NAMALWA (cell line): ENCODE data around the gene MRTFA.
A peak's percentile ranks its signal among the peaks of the same experiment; 100 is the strongest.

Source experiments
- DNase-seq: peaks from one replicate; pipeline ENCODE4 v3.0.0-alpha.2; 2015; ENCODE audit warnings: low spot score

Gene MRTFA

DNA sequence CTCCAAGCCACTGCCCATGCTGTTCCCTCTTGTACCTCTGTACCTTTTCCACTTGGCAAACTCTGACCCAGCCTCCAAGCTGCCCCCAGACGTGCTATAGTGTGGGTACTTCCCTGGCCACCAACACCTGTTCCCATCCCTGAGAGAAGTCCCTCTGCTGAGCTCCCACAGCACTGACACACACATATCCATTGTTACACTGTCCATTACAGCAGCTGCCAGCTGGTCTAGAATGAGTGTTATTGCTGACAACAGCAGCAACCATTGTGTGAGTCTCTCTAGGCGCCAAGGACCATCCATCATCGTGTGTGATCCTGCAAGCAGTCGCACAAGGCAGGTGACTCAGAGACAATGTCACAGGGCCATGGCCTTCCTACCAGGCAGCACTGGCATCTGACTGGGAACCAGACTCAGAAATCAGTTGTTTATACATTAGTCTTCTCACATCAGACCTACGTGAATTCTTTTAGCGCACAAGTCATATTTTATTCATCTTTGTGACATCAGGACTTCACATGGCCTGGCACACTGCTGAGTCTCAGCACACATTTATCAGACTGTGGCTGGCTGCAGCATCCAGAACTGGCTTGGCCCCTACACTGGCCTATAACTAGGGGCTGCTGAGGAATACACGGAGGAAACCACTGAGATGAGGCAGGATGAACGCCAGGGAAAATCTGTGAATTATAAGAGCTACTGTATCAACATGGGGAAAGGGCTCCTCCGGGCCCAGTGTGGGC, 209.8 kb downstream of the MRTFA start:
- DNase-seq = no peak

DNA sequence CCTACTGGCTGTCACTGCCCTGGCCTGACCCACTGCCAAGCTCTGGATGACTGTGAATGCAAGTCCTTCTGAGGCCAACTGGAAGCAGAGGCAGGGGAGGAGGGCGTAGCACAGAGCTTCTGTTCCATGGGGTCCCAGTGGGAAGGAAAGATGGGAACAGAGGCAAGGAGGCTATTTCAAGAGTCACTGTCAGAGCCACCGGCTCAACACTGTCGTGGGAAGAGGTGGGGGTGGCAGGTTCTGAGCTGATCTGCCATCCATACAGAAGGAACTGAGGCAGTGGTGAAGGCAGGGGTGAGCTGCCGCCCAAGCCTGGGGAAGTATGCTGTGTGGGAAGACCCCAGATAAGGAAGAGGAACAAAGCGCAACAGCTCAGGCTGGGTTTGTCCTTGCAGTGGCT, 211.4 kb downstream of the MRTFA start:
- no peak for DNase-seq

DNA sequence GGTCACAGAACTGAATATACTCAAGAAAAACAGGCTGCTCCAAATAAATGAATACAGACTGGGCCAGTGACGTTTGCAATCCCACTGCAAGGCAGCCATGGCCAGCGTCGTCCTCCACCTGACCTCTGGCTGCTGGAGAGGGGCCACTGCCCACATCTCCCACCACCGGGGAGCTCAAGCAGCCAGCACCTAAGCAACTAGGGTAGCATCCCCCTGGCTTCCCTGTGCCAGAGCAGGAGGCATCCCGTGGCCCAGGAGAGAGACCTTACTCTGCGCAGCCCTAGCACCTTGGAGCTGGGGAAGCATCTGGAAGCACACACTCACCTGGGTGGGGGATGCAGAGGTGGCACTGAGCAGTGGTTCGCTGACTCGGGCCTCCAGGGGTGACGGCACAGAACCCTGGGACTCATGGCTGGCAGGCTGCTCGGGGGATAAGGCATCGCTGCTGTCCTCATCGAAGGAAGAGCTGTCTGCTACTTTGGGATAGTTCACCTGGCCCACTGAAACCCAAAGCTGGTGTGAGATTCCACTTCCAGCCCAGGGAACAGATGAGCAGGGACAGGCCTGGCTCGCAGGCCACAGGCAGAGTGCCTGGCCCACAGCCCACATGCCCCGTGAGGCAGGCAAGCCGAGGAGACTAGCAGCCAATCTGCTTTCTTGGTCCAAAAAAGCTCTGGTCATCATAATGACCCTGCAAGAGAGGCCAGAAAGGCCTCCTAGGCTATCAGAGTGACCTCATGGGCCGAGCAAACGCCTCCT, 212.5 kb downstream of the MRTFA start:
- DNase-seq = no peak

DNA sequence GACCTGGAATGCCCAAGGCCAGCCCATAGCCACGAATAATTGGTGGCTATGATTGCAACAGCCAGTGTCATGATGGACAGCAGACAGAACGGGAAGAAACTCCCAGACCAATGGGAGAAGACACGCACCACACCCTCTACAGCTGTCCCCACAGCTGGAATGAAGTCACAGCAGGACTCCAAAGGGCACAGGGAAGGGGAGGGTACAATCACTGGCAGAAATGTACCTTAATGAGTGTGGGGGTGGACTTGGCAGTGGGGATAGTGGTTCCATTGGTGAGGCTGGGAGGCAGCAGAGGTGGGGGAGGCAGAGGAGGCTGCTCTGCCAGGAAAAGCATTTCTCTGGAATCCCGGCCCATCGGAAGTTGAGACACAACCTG, 213.2 kb downstream of the MRTFA start:
- no peak for DNase-seq

DNA sequence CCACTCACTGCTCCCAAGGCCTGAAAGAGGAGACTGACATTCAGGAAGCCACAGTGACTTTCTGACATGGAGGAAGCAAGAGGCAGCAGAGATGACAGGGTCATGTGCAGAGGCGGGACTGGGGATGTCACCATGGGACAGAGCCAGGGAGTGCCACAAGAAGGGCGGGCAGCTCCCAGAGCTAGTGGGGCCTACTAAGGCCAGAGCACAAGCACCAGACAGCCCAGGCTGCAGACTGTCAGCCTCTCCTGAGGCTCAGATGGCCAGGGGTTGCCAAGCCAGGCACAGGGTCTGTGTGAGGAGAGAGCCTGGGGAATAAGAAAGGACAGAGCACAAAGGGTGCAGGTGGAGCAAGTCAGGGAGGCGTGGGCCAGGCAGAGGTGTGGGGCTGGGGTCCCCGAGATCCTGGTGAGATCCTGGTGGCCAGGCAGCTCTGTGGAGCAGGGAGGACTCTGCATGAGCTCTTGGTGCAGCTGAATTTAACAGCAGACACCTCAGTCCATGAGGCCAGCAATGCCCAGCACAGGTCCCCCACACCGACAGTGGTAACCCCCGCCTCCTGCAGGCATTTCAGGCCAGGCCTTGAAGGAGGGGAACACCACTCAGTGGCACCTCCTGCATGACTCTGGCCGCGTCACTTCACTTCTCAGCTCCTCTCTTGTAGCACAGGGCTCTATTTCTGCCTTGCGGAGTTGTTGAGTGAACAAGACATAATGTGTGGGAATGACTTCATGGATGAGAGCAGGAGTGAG, 213.8 kb downstream of the MRTFA start:
- no peak for DNase-seq

DNA sequence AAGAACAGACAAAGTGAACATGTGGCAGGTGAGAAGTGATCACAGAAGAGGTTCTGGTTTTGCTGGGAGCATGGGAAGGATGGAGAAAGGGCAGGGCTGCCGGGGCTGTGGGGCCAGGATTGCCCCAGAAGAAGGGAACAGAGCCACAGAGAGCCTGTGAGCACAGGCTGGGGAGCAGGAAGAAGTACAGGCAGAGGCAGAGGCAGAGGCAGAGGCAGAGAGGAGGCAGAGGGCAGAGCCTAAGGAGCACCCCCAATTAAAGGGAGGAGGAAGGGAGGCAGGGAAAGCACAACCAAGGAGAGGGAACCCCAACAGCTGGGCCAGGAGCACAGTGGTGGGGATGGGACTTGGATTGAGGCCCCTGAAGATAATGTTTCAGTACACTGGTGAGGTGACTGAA, 214.6 kb downstream of the MRTFA start:
- no peak for DNase-seq

DNA sequence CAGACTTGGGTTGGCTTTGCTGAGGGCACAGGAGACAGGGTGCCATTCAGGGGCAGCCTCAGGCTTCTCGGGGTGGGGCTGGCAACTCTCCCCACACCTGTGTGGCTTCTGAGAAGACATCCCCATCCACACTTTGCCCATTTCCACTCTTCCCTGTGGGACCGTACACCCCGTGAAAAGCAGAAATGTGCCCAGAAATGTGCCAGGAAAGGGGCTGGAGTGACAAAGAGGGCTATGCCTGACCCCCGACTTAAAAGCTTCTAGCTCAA, 215.5 kb downstream of the MRTFA start:
- DNase-seq = no peak

DNA sequence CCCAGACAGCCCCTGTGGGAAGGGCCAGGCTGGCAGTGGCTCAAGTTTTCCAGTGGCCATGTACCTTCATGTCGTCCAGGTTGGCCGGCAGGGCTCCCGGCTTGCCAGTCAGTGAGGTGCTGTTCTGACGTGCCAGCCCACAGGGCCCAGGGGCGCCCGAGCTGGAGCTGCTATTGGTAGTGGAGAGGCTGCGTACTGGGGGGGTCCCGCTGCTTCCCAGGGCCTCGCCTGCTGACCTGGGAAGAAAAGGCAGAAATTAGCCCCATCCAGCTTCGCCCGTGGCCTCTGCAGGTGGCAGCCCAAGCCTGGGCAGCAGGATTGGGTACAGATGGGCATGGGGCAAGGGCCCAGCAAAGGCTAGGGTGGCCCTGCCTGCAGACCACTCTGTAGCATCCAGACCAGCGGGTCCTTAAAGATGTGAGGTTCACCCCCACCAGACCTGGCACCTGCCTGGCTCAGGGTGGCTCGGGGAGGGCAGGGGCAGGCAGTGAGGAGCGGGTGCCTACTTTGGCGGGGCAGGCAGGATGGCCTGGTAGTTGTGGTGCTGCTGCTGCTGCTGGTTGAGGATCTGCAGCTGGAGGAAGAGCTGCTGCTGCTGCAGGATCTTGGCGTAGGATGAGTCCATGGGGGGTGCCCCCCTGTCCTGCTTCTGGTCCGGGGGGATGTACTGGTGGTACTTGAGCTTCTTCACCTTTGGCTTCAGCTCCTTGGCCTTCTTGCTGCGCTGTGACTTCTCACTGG, 216.0 kb downstream of the MRTFA start:
- DNase-seq = no peak

DNA sequence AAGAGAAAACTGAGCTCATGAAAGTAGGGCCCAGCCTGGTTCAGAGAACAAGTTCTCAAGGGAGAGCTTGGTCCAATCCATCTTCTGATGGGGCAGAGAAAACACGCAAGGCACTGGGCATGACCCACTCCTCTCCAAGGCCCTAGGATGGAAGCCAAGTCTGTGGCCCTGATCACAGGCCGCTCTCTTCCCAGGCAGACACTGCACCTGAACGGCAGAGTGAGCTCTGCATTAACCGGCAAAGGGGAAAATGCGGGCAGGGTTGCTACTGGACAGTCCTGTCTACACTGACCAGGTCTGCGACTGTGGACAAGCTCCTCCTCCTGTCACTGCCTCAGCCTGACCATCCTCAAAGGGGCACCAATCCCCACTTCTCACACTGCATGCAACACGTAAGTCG, 216.8 kb downstream of the MRTFA start:
- DNase-seq = no peak

DNA sequence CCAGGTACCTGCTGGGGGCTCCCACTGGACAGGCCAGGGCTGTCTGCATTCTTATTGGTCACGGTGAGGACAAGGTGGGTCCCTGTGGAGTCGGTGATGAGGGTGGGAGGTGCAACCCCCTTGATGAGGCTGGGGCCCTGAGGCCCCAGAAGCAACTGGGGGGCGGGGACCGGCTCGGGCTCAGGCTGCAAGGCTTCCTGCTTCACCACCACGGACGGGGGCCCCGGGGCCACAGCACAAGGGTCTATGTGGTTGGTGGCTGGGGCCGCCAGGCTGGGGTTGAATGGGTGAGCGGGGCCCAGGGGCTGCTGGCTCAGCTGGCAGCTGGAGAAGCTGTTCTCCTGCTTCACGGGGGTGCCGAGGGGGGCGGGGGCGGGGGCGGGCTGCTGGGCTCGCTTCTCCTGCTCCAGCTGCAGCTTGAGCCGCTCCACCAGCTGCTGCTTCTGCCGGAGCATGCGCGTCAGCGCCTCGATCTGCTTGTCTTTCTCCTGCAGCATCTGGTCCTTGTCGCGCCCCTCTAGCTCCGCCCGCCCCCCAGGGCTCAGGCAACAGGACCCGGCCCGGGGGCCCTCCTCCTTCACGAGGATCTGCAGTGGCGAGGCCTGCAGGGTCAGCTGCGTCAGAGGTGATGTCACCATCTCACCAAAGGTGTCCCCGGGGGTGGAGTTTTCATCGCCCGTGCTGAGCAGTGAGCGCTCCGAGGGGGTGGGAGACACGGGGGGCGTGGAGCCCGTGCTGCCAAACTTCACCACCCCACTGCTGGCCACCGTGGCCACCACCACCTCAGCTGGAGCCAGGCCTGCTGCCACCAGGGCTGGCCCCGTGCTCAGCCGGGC, 217.9 kb downstream of the MRTFA start:
- peak; percentile 91 for DNase-seq

DNA sequence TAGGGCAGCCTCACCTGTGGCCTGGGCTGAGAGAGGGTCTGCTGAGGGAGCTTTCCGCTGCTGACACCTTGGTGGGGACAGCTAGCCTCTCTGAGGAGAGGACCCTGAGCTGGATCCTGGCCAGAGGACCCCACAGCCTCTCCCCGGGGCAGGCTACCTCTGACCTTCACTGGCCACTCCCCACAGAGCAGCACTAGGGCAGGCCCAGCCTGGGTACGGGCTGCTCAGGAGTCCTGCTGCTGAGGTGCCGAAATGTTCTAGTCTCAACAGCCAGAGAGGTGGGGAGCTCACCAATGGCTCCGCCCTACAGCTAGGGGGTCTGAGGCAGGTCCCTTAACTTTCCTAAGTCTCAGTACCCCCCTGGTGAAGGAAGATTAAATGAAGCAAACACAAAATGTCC, 218.6 kb downstream of the MRTFA start:
- no peak for DNase-seq

DNA sequence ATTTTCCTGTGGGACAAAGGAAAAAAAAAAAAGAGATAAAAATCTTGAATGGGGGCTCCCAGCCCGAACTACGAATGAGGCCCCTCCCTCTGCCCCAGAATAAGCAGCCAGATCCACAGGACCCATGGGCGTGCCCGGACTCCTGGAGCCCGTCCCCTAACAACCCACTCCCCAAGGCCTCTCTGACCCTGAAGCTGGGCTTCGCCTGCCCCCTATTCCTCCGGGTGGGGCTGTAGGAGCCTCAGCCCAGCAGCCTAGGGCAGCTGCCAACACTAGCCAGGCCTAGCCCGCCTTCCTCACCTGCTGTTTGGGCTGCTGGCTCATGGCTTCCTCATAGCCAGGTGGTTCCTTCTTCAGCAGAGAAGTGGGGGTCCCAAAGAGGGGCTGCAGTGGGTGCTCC, 219.5 kb downstream of the MRTFA start:
- DNase-seq = no peak

DNA sequence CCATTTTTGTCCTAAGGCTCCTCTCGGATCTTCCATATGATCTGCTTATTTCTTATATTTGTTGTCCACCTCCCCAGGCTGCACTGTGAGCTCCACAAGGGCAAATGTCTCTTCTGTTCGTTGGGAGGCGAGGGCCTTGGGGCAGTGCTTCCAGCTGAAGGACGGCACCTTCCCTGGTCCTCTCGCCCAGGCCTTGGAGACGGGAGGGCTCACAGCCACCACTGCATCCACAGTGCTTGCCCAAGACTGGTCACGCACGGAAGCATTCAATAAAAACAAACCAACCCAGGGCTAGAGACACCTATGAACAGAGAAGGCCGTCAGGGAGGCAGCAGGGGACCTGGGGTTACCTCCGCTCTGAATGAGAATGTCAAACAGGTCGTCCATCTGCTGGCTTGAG, 219.9 kb downstream of the MRTFA start:
- no peak for DNase-seq

DNA sequence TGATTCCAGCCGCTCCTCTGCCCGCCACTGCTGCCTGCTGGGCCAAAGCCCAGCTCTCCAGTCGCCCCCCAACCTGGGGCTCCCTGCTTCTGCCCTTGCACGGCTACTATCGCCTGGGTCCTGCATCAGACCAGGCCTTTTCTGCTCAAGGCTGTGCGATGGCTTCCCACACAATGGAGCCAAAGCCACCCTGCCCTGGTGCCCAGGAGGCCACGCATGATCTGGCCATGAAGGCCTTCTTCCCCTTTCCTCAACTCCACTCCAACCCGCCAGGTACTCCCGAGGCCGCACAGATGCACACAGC, 220.3 kb downstream of the MRTFA start:
- no peak for DNase-seq

DNA sequence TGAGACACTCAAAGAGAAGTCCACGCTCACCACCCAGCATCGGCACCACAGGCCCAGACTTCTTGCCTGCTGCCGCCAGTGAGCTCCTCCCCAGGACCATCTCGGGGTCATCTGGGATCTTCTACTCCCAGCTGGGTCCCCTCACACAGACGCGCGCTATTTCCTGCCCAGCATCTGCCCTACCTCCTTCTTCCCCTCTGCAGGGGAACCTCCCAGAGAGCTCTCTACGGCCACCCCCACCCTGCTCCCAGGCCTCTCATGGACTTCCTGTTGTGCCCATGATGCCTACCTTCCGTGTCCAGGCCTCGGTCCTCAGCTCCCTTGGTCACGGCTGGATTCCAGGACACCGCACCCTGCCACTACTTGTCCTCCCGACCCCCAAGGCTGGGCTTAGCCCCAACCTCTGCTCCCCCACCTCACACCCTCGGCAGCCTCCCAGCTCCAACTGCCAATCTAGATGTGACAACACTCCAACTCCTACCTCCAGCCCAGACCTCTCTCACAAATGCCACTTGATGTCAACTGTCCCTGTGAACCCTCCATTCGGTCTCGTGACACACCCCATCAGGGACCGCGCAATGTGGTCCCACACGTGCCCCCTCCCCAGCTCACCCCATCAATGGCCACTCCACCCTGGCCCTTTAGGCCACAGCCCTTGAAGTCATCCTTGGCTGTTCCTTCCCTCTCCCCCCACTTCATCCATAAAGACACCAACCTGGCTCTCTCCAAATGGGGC, 220.8 kb downstream of the MRTFA start:
- peak; percentile 63 for DNase-seq

DNA sequence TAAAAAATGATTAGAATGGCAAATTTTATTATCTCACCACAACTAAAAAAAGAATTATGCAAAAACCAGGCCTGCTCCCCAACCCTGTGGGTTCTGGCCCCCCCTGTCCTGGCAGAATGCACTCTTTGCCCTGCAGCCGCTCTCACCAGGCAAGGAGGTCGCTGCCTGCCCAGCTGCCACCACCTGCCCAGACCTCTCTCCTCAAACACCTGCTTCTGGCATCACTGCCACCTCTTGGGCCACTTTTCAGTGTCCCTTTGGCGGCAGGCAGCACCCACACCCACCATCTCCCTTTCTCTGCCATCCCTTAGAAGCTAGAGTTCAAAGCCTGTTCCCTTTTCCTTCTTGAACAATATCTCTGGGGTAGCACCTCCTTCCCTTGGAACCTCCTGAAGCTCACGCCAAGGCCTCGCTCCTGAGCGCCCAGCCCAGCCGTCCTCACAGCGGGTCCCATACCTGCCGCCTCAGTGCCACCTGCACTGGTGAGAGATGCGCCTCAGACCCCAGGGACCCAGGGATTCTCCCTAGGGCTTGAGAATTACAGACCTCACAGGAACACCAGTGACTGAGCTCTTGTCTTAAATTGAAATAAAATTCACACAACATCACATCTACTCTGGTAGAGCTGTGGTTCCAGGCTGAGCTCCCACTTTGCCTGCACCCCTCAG, 221.5 kb downstream of the MRTFA start:
- peak; percentile 83 for DNase-seq

DNA sequence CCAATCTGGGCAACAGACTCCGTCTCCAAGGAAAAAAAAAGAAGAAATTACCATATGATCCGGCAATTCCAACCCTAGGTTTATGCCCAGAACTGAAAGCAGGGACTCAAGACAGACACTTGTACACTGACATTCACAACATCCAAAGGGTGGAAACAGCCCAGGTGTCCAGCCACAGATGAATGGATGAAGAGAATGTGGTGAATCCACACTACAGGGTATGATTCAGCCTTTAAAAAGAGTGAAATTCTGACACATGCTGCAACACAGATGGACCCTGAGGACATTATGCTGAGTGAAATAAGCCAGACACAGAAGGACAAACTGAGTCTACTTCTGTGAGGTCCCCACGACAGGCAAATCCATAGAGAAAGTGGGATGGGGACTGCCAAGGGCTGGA, 222.2 kb downstream of the MRTFA start:
- DNase-seq = peak; percentile 75

DNA sequence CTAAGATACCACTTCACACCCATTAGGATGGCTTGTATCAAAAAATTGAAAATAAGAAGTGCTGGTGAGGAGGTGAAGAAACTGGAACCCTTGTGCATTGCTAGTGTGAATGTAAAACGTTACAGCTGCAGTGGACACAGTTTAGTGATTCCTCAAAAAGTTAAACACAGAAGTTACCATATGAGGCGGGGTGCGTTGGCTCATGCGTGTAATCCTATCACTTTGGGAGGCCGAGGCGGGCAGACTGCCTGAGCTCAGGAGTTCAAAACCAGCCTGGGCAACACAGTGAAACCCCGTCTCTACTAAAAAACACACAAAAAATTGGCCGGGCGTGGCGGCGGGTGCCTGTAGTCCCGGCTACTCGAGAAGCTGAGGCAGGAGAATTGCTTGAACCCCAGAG, 222.6 kb downstream of the MRTFA start:
- peak; percentile 79 for DNase-seq

DNA sequence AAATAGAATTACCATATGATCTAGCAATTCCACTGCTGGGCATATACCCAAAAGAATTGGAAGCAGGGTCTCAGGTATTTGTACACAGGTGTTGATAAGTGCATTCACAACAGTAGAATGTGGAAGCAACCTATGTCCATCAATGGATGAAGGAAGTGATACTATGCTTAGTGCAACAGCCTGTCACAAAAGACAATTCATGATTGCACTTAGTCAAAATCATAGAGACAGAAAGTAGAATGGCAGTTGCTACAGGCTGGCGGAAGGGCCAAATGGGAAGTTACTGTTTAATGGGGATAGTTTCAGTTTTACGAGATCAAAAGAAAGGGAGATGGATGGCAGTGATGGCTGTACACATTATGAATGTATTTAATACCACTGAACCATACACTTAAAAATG, 224.1 kb downstream of the MRTFA start:
- DNase-seq = peak; percentile 76

DNA sequence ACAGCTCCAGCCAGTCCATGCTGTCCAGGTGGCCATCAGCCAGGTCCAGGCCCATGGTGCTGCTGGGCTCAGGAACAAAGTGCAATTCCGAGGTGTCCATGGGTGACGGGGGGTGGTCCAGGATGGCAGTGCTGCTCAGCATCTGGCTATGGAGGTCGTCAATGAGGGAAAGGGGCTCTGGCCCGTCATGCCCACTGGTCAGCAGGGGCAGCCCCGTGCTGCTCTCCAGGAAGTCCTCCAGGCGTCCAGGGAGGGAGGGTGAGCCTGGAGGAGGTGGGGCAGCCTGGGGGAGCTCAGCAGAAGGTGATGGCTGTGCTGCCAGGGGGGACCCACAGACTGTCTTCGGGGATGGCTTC, 225.0 kb downstream of the MRTFA start:
- DNase-seq = no peak
